ENCODE measurements around the gene RAC3.

GRCh38 chr17:82021107-82021899, 10.2 kb upstream of the RAC3 start:
- TF ChIP-seq POLR2AphosphoS5 (IDR thresholded peaks at IDR 0.05) (no peak), EP300 (IDR thresholded peaks at IDR 0.05) (no peak), POLR2A (IDR thresholded peaks at IDR 0.05) (no peak)

Measured in gastroesophageal sphincter (tissue), 2 donors.